GM12892 (cell line): ENCODE data around the gene MYO16.

Experiments
- DNase-seq: peaks from one replicate; pipeline ENCODE4 v3.0.0; 2011; ENCODE audit not compliant: insufficient read length
- FAIRE-seq: peaks from 2 replicates; lab custom pipeline; 2011; peaks lifted over from hg19 to GRCh38; lab: Jason Lieb, UNC
- POLR2A ChIP-seq: IDR thresholded peaks from 2 replicates; pipeline ENCODE4 v1.6.1; 2011; ENCODE audit warnings: low read depth, low read length, control low read depth
- POLR2AphosphoS5 ChIP-seq: IDR thresholded peaks from 2 replicates; pipeline ENCODE4 v1.6.1; 2011; ENCODE audit warnings: low read depth, low read length, control low read depth
- TAF1 ChIP-seq: IDR thresholded peaks from 2 replicates; pipeline ENCODE4 v1.6.1; 2011; ENCODE audit warnings: low read depth, mild to moderate bottlenecking, control low read depth, low read length, borderline replicate concordance

Gene MYO16

DNA sequence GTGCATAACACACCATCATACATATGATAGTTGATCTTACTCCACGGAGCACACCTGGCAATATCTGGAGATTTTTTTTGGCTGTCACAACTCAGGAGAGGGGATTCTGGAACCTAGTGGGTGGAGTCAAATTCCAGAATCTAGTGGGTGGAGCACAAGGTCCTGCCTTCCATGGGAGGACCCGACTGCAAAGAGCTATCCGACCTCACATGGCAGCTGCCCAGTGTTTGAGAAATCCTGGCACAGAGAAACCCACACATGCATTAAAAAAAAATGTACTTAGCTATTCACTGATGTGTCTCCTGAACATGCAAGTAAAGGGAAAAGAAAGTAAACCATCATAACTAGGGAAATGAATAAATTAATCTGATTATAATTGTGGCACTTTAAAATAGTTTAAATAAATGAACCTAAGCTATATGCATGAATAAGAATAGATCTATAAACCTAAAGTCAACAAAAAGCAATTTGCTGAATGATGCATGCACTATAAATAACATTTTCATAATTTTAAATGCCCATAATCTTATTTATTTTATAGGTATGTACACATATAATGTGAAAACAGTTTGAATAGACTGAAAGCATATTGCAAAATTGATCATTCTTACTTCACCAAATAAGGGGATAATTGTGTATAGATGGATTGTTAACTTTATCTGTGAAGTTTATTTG lies 300.3 kb downstream of the MYO16 start:
- no peak for FAIRE-seq
- DNase-seq = no peak
- TF ChIP-seq TAF1 (no peak), POLR2A (no peak), POLR2AphosphoS5 (no peak)

DNA sequence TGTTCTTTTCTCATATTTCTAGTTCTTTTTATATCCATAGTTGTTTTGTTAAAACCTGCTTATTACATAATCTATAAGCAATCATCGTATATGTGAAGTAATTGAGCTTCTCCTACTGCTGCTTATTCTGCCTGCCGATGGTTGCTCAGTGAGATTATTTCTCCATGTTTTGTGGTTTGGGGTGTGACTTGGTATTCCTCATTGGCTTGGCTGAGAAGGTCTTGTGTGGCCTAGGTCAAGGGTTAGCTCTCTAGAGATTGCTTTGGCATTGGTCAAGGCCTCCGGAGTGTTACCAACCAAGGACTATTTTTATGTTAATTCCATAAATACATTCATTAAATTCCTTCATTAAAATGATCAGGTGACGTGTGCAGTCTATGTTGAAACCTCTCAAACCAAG lies 302.8 kb downstream of the MYO16 start:
- DNase-seq (no peak), FAIRE-seq (no peak)
- TF ChIP-seq POLR2A (no peak), TAF1 (no peak), POLR2AphosphoS5 (no peak)

DNA sequence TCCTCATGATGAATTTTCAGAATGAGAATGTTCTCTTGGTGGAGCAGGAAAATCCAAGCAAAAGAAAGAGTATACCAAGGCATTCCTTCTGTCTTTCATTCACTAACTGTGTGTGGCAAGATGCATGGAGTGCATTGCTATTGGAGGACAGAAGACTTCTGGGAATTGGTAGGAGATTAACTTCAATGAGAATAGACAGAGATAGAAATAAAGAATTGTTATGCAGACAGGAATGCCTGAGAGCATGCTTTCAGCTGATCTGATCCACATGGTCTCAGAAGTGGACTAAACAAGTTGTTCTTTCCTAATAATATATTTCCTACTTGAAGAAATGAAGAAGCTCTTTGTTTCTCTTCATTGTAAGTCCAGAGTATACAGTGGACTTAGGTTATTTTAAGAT lies 303.6 kb downstream of the MYO16 start:
- no peak for FAIRE-seq
- no peak for DNase-seq
- TF ChIP-seq POLR2AphosphoS5 (no peak), TAF1 (no peak), POLR2A (no peak)

DNA sequence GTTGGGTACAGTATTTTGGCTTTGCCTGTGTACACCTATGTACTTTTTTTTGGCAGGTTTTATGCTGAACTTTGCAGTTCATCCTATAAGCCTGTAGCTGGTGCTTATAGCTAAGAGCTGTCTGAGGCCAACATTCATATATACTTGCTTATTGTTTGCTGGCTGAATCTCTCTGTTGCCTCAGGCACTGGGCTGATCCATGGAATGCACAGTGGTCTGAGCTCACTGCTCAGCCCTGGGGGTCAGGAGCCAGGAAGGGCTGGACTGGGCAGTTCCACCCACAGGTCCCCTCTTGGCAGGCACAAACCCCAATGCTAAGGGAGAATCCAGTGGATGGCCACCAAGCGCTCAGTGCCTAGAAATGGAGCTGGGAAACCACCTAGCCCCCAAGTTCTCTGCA lies 308.7 kb downstream of the MYO16 start:
- no peak for TF ChIP-seq TAF1
- no peak for TF ChIP-seq POLR2AphosphoS5
- no peak for TF ChIP-seq POLR2A
- FAIRE-seq = no peak
- no peak for DNase-seq

DNA sequence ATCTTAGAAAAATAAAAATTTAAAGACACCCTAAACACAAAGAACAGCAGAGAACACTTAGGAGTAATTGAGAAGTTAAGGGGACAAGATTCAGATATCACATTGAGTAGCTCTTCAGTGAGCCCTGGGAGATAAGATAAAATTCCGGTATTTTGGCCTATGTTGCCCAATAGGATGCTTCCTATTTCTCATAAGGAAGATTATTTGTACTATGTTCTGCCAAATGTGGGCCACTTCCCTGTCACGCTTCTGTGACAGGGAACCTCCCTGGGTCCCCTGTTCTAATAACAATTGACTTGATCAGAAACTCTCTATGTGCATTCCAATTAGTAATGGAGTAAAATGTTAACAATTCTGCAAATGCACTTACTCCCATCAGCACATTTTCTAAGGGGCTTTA lies 310.7 kb downstream of the MYO16 start:
- DNase-seq = no peak
- FAIRE-seq = no peak
- no peak for TF ChIP-seq TAF1
- no peak for TF ChIP-seq POLR2AphosphoS5
- TF ChIP-seq POLR2A = no peak

DNA sequence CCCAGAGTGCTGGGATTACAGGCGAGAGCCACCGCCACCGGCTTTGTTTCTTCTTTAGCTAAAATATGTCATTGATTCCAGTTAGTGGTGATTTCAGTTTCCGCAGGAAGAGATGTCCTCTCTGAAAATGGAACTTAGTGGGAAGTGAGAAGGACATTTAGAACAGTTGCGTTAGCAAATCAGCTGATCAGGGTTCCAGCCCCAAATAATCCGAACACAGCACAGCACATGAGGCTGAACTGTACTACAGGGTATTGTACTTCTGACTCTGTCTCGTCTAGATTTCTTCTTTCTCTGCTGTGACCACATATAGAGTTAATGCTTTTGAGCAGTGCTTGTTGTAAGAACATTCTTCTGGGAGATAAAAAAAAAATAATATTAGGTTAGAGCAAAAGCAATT lies 314.4 kb downstream of the MYO16 start:
- DNase-seq = no peak
- FAIRE-seq = no peak
- TF ChIP-seq POLR2A (no peak), POLR2AphosphoS5 (no peak), TAF1 (no peak)

DNA sequence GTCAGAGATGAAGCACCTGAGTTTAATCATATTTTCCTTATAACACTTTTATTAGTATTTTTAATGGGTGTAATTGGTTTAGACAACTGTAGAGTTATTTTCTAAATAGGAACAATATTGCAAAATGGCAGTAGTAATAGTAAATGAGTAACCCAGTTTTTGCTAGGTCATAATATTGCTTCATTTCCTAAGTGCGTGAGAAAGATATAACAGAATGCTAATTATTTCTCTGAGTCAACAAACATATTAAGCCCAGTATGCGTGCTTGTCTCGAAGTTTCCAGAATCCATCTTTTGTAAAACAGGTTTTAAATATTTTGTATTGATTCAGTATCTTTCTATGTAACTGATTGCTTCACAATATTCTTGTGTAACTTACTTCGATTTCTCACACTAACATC lies 315.3 kb downstream of the MYO16 start:
- no peak for DNase-seq
- FAIRE-seq = no peak

DNA sequence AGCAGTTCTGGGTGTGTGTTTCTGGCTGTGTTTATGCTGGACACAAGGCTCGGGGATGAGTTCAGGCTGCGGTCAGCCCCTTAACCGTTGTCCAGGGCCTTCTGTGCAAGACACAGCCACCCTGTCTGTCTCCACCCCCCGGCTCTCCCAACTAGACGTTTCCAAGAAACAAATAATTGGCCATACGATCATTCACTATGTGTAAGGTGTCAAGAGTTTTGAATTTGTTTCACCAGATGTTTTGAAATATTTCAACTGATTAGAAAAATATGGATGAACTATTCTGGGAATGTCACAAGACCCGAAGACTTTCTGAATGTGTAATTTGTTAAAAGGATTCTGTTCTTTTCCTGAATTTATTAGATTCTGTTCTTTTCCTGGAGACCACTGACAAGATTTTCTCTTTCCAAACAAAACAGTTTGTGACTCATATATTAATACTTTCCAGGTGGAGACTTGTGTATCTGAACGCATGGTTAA lies 318.2 kb downstream of the MYO16 start:
- DNase-seq (no peak), FAIRE-seq (no peak)
- TF ChIP-seq POLR2A (no peak), TAF1 (no peak), POLR2AphosphoS5 (no peak)

More for the DNA sequence above, 315.3 kb downstream of the MYO16 start:
- TF ChIP-seq POLR2AphosphoS5 (no peak), TAF1 (no peak), POLR2A (no peak)

DNA sequence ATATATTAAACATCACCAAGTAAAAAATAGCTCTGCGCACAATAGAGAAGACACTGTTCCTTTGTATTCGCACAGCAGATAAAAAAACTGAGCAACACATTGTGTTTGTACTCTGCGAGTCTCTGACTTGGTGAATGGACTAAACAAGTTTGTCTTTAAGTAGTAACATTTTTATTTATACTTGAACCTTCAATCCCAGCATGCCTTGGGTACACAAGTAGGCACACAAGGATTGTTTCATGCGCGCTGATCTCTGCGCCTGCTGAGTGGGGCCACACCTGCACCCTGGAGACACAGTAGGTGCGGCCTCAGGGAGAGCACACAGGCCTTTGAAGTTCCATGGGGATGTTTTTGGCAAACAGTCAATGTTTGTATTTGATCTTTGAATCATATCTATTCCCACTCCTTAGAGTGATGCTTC lies 318.9 kb downstream of the MYO16 start:
- DNase-seq = no peak
- FAIRE-seq = no peak
- TF ChIP-seq POLR2AphosphoS5 (no peak), TAF1 (no peak)

DNA sequence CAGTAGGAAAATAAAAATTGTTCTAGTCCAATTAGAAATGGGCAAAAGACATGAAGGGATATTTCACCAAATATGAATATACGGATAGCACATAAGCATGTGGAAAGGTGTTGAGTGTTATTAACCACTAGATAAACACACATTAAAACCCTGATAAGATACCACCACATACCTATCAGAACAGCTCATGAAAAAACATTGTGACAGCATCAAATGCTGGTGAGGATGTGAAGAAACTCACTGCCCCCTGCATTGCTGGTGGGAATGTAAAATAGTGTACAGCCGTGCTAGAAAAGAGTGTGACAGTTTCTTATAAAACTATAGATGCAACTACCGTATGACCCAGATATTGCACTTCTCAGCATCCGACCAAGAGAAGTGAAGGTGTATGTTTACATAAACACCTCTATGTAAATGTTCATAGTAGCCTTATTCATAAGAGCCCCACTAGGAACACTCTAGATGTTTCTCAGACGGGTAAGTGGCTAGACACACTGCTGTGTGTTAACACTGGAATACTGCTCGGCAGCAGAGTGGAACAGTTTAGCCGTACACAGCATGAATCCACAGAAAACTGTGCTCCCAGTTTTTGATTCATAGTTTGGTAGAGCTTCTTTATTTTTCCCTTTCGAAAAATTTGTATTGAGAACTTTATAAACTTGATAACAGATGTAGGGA lies 321.1 kb downstream of the MYO16 start:
- FAIRE-seq (no peak), DNase-seq (no peak)
- TF ChIP-seq TAF1 (no peak), POLR2A (no peak), POLR2AphosphoS5 (no peak)

DNA sequence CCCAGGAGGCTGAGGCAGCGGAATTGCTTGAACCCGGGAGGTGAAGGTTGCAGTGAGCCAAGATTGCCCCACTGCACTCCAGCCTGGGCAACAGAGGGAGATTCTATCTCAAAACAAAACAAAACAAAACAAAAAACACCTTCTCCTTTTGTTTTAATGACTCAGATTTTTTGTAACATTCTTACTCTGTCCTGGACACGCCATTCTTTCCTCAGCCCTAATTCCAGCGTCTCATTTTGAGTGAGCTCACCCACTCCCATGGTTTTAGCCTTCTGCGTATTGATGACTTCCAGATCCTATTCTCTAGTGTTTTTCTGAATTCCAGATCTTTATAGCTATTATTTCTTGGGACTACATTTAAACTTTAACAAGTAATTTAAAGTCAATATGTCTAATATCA lies 326.3 kb downstream of the MYO16 start:
- no peak for FAIRE-seq
- TF ChIP-seq TAF1 = no peak
- TF ChIP-seq POLR2A = no peak
- no peak for TF ChIP-seq POLR2AphosphoS5
- DNase-seq = no peak
